Stimulated activated CD4-positive, alpha-beta T cell treated with anti-CD3 and anti-CD28 coated beads, Interleukin-2, amount 100 ng/mL, for 4 hours (primary cell): ENCODE data around the gene SH3RF3.
"Not testable (repeated sequence)": the region's sequence is repeated elsewhere in the genome, so short reads cannot be mapped to it uniquely, and the experiment has no call there.

Source experiments
- DNase-seq: peaks from one replicate; pipeline ENCODE4 v3.0.0-alpha.2; 2020; ENCODE audit warnings: low read depth

Gene SH3RF3

DNA sequence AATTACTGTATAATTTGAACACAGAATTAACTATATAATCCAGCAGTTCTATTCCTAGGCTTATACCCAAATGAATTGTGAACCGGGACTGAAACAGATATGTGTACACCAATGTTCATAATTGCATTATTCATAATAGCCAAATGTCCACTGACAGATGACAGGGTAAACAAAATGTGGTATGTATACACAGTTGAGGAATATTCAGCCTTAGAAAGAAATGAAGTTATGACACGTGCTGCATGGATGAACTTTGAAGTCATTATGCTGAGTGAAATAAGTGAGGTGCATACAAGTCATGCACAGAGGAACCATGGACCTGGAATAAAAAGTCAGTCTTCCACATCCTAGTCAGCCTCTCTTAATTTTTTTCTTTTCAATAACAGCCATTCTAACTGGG, 91.9 kb downstream of the SH3RF3 start:
- no peak for DNase-seq

DNA sequence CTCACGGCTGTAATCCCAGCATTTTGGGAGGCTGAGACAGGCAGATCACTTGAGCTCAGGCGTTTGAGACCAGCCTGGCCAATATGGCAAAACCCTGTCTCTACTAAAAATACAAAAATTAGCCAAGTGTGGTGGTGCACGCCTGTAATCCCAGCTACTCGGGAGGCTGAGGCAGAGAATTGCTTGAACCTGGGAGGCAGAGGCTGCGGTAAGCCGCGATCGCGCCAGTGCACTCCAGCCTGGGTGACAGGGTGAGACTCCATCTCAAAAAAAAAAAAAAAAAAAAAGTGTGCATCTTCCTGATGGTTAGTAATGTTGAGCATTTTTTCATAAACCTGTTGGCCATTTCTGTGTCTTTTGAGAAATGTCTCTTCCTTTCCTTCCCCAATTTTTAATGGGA, 92.3 kb downstream of the SH3RF3 start:
- not testable (repeated sequence) for DNase-seq

DNA sequence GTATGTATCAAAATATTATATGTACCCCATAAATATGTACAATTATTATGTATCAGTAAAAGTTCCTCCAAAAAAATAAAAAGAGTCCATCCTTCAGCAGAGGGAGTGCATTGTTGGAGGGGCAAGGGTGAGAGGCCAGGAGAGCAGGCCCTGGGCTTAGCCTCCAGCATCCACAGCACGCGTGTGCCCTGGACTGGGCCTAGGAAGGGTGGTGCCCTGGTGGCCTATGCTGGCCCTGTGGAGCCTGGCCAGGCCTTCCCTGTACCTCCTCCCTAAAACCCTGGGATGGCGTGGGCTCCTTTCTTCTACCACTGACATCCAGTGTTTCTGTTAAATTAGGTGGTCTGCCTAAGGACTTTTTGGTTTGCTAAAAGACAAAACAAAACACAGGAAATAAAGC, 93.4 kb downstream of the SH3RF3 start:
- no peak for DNase-seq

DNA sequence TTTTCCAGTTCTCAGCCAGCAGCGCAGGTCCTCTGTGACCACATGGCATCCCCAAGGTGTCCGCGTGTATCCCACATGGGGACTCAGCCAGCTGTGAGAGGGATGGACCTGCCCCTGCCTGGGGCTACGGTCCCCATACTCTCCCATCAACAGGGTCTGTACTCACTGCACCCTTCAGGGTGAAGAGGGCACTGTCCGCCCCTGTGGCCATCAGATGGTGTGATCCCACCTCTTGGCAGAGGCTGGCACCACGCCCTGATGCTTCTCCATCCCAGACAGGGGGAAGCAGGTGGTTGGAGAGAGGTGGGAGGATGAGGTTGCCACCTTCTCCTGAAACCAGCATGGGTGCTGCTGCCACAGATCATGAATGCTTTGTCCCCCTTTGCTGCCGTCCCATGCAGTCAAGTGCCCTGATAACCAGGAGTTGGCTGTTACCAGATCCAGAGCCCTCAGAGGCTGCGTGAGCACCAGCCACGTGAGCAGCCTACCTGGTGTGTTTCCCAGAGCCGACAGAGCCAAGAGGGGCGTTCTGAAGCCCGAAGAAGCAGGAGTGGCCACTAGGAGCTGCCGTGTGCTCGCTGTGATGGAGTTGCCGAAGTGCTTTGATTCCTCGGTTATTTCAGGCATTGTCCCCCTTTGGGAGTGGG, 93.9 kb downstream of the SH3RF3 start:
- no peak for DNase-seq

DNA sequence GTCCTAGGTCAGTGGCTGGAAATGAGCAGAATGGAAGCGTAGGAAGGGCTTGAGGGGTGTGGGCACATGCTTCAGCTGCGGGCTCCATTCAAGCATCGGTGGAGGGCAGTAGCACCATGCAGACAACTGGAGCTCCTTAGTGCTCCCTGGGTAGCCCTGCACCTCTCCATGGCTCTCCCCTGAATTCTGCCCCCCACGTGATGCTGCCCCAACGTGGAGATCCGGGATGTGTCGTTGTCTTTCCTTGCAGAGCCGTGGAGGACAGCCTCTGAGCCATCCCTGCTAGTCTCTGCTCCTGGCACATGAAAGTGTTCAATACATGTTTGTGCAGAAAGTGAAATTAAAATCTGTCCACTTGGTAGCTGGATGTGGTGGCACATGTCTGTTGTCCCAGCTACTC, 94.5 kb downstream of the SH3RF3 start:
- no peak for DNase-seq

DNA sequence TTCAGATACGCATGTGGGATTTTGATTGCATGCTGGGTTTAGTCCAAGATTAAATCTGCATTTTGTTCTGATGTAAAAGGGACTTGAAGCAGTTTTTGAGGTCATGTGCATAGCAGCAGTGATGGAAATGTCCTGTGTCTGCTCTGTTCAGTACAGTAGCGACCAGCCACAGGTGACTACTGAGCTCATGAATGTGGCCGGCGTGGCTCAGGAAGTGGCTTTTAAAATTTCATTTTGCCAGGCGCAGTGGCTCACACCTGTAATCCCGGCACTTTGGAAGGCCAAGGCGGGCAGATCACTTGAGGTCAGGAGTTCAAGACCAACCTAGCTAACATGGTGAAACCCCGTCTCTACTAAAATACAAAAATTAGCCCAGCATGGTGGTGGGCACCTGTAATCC, 95.3 kb downstream of the SH3RF3 start:
- not testable (repeated sequence) for DNase-seq

DNA sequence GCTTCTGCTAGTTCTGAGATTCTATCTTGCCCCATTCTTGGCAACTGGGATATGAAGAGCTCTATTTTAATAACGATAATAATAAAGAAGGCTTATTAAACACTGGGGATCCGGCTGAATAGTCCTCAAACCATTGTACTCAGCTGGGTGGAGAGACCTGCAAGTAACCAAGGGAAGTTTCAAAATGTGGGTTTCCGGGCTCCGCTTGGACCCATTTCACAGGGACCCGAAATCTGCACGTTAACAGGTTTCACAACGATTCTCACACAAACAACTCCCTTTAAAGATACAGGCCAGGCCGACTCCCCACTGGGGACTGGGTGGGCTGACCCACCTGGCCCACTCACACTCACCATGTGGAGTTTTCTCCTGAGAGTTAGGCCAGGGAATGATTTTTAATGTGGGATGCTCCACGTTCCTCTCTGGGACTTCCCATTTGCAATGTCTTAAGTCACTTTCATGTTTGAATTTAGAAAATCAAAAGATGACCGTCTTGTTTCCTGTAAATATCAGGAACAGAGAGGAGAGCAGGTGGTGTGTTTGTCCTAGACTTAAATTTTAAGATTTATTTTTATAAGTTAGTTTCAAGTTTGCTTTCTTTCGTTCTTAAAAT, 96.3 kb downstream of the SH3RF3 start:
- DNase-seq = no peak

DNA sequence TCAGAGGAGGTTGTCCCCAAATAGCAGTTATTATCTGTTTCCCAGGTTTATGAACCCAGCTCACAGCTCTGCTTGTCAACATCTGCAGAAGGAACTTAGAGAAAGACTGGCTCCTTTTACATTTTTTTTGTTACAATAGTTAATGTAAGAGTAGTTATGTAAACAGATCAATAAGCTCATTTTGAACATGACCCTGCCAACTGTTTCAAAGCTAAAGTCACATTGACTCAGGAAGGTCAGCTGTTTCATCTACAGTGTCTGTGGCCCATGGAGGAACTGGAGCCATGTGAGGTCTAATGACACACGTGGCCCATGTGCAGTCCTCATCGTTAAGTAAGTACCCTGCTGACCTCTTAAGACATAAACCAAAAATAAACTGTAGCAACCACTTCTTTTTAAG, 97.1 kb downstream of the SH3RF3 start:
- no peak for DNase-seq

DNA sequence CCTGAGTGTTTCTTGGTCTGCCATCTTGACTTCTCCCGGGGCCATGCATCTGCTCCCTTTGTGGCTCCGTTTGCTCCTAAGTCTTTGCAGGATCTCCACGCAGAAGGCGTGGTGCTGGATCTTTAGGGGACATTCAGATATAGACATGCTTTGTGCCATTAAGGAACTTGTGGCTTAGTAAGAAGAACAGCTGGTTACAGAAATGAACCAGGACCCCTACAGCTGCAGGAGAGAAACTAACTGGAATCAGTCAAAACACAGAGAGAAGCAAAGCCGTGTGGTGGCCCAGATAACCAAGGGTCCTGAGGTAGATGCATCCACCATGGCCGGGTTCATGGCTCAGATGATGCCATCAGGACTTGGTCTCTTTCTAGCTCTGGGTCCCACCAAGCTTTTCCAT, 97.6 kb downstream of the SH3RF3 start:
- DNase-seq = no peak

DNA sequence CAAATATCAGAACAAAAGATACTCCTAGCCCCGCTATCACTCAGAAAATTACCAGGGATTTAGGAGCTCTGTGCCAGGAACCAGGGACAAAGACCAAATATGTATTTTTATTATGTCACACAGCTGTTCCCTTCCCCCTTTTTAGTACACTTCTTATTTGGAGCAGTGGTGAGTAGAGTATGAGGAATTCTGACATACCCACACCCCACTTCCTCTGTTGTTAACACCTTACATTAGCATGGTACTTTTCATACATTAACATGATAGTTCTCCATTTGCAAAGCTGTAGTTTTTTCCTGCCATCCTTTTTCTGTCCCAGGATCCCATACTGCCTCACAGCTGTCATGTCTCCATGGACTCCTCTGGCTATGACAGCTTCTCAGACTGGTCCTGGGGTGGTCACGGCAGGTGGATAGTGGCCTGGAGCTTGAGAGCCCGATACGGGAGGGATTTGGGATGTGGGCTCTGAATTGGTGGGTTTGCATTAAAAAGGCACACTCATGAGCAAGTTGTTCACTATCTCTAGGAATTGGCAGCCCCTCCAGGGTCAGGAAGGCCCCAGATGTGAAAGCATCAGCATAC, 100.2 kb downstream of the SH3RF3 start:
- DNase-seq = no peak

DNA sequence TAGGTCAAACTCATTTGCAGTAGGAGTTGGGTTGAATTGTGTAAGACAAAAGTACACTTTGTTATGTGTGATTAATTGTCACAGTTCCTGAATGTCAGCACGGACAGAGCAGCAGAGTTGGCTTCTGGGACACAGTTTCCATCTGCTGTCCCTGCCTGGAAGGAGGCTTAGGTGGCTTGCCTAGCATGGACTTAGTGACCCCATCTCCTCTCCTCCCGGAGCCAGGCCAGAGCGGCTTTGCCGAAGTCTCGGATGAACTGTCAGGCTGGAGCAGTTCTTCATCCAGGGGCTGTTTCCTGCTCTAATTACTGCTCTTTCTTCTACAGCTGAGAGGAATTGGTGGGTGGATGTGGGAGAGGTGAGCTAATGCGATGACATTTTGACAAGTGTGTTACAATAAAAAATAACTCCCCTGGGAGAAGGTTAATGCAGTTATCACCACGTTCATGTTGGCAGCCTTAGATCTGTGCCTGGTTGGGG, 102.0 kb downstream of the SH3RF3 start:
- no peak for DNase-seq

DNA sequence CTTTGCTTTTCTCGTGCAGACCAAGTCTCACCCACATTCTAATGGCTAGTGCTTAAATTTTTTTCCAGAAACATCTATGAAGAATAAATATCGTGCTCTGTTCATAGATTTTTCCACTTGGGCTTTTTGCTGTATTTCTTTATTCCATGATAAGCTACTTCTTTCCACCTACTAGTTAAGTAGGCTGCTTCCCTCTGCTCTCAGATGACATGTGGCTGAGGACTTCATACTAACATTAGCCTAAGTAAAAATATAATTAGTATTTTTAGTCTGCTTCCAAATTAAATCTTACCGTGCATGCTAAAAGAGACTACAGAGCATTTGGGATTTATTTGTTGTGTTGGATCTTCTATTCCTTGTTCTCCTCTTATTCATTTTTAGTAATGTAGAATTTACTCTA, 102.4 kb downstream of the SH3RF3 start:
- DNase-seq = no peak

DNA sequence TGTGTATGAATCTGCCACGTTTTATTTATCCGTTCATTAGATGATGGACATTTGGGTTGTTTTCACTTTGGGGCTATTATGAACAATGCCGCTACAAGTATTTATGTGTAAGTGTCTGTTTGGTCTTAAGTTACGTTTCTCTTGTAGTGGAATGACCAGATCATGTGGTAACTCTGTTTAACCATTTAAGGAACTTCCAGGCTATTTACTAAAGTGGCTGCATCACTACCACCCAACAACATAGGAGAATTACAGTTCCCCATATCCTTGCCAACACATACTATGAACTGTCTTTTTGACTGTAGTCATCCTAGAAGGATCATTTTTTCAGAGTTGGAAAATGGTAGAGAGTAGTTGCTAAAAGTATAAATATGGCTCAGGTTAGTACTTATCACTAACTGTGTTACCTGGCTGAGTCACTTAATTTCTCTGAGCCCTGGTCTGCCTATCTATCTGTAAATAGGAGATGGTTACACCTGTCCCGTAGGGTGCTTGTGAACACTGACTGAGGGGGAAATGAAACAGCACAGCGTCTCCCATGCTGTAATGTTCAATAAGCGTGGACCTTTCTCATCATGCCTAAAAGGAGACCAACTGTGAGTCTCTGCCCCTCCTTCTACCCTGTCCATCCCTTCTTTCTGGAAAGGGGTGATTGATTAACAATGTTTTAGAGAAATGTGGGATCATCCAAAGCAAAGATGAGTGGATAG, 103.1 kb downstream of the SH3RF3 start:
- DNase-seq = no peak

DNA sequence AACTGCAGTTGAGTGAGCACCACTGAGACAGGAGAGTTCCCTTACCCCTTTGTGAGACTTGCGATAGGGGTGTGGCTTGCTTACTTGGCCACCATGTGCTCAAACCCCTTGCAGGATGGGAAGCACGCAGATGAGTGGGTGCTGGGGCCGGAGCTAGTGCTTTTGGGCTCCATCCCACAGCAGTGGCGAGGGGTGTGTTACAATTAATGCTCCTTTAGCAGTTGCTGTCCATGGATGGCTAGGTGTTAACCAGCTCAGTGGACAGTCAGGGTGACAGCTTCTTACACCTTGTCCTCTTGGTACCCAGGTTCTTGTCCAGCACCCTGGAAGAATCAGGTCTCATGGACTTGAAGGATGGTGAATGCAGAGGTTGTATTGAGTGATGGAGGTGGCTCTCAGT, 103.9 kb downstream of the SH3RF3 start:
- DNase-seq = no peak

DNA sequence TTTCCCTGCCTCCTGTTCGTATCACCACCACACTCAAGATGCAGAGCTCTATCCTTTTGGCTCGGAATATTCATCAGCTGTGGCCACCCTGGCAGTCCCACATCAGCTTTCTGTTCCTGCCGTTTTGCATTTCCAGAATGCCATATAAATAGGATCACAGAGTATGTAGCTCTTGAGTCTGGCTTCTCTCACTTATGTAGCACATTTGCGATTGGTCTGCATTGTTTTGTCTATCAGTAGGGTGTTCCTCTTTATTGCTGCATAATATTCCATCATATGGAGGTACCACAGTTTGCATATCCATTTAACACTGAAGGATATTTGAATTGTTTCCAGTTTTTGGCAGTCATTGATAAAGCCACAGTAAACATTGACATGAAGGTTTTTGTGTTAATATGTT, 104.6 kb downstream of the SH3RF3 start:
- no peak for DNase-seq

DNA sequence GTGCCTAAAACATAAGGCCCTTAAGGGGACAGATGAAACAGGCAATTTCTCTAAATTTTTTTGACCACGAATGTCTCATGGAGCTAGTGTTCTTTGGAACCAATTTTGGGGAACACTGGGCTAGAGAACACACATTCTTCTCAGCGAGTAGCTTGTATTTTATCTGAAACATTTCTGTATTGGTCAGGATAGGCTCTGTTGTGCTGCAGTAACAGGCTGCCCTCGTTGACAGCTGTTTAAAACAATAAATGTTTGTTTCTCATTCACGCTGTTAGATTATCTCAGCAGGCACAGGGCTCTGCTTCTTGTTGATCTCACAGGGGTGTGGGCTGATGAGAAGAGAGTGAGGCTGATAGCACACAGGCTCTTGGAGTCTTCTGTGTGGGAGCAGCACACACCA, 105.3 kb downstream of the SH3RF3 start:
- DNase-seq = no peak

DNA sequence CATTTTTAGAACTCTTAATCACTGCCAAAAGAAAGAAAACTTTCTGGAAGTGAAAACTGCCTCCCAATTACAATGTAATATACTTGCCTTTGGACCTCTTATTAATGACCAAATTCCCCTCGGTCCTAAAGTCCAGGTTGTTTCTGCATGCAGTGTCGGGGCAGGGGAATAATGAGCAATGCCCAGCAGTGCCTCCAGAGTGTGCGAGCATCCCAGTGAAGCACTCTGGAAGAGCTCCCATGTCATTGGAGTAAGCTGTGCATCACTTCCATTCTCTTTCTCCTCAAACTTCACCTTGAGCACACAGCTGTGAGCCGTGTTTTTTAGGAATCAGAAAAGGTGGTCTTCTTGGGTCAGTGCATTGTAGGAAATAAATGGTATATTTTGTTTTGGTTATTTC, 107.1 kb downstream of the SH3RF3 start:
- DNase-seq = no peak

DNA sequence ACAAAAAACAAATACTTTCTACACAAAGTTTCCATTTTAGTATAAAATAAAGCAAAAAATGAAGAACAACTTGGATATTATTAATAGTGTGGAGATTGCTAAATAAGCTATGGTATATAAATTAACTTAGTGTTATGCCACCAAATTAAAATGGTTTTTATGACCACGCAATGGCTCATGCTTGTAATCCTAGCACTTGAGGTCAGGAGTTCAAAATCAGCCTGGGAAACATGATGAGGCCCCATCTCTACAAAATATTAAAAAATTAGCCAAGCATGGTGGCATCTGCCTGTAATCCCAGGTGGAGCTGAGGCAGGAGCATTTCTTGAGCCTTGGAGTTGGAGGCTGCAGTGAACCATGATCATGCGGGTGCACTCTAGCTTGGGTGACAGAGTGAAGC, 108.8 kb downstream of the SH3RF3 start:
- DNase-seq = no peak

DNA sequence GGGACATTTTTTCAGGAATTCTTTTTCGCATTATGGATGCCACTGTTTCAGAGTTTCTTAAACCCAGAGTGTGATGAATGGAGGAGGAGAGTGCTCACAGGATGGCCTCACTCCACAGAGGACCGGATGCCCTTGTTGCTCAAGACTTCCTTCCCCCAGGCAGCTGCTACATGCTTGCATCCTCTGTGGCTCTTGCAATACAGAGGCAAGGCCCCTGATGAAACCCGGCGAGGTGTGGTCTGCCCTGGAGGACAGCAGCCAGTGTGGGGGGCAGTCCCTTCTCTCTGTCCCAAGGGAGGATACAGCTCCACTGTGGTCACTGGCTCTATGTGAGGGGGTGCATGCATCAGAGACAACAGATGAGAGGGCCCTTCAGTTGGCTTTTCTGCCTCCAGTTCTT, 109.6 kb downstream of the SH3RF3 start:
- no peak for DNase-seq

DNA sequence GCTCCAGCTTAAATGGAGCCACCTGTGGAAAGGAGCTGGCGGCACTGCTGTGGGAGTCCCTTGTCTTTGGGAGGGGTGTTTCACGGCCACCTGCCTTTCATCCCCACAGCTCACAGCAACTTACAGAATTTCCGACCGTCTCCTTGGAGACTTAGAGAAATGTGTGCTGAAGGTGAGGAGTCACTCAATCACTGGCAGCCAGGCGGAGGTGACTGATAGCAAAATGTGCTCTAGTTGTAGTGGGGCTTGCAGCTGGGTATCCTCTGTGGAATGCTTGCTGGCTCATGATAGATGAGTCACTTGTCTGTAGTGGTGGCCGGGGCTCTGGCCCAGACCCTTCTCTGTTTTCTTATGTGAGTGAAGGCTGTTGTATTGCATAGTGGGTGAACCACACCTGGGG, 110.7 kb downstream of the SH3RF3 start:
- no peak for DNase-seq

DNA sequence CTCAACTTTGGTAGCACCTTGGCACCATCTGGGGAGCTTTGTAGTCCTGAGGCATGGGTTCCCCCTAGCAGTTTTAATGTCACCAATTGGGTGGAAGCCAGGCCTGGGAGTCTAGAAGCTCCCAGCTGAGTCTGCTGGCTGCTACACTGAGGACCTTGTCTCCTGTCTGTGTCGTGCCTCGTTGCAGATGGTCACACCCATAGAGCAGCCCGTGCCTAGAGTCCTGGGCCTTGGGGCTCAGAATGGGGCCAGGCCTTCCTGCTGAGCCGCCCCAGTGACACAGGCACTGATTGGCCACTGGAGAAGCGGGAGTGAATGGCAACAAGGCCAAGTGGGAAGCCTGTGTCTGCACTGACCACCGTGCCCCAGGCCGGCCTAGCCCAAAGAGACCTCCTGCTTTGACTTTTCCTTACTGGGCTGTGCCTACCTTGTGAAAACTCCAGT, 113.2 kb downstream of the SH3RF3 start:
- no peak for DNase-seq

DNA sequence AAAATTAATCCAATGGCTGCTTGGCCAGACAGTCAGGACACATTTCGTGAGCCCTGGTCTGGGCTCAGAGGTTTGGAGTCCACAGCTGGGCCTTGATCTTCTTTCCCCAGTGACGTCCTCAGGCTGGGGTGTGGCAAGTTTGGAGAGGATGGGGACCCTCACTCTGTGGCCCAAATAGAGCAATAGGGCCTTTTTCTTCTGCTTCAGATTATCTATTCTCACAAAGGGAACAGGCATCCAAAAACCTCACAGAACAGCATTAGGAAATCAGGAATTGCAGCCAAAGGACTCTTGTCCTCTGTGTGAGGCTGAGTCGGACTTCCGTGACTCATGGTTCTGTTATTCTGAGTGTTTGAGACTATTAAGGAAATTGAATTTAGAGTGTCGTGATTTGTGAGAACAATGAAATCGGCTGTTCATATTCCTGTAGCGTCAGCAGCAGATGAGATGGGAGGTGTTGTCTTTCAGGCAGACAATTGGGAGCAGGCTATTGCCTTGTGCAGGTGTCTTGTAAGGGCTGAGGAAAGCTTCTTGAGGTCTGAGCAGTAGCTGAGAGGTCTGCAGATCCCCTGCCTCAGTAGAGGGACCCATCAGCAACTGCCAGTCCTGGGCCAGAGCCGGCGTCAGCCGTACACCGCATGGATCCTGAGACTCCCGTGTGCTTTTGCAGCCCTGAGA, 113.8 kb downstream of the SH3RF3 start:
- no peak for DNase-seq
